ENCODE measurements around the gene ADAMTS15. TPM values are rescaled to one million over a fixed set of nuclear protein-coding genes. Genes with fewer than 3 reads are reported as not detected.

The ADAMTS15 gene
- total RNA-seq, 1 donor from 2014 or later: 22.0 TPM

GRCh38 chr11:130520271-130520671 is 71.8 kb downstream of the ADAMTS15 start:
- Mint-ChIP-seq H3K9me3 (no peaks in the 10 kb centered on the region), H3K4me3 (no peak overlapping the region), H3K27ac (peak overlapping the region; percentile 25), H3K36me3 (no peaks in the 10 kb centered on the region), H3K4me1 (ENCODE audit: unreplicated experiment) (peaks cover 20% of the 10 kb centered on the region), H3K27me3 (peaks cover 4% of the 10 kb centered on the region)
- no peak for TF ChIP-seq CTCF (conservative IDR thresholded peaks at IDR 0.05)
- DNase-seq (ENCODE audit: extremely low spot score, unreplicated experiment): no peak

- Mint-ChIP-seq H3K27me3 (peaks cover 9% of the 10 kb centered on the region), H3K27ac (peak overlapping the region; percentile 57), H3K9me3 (peaks cover 8% of the 10 kb centered on the region), H3K4me3 (no peak overlapping the region), H3K4me1 (ENCODE audit: unreplicated experiment) (peaks cover 19% of the 10 kb centered on the region), H3K36me3 (no peaks in the 10 kb centered on the region)
- no peak for TF ChIP-seq CTCF (conservative IDR thresholded peaks at IDR 0.05)
- no peak for DNase-seq (ENCODE audit: extremely low spot score, unreplicated experiment)
Observed at GRCh38 chr11:130522284-130522961, 74.0 kb downstream of the ADAMTS15 start.

GRCh38 chr11:130523166-130523565 is 74.7 kb downstream of the ADAMTS15 start:
- Mint-ChIP-seq H3K9me3 (peaks cover 8% of the 10 kb centered on the region), H3K27ac (no peak overlapping the region), H3K4me3 (no peak overlapping the region), H3K4me1 (ENCODE audit: unreplicated experiment) (peaks cover 26% of the 10 kb centered on the region), H3K36me3 (no peaks in the 10 kb centered on the region), H3K27me3 (peaks cover 14% of the 10 kb centered on the region)
- no peak for TF ChIP-seq CTCF (conservative IDR thresholded peaks at IDR 0.05)
- no peak for DNase-seq (ENCODE audit: extremely low spot score, unreplicated experiment)

GRCh38 chr11:130523609-130524008 is 75.2 kb downstream of the ADAMTS15 start:
- no peak for TF ChIP-seq CTCF (conservative IDR thresholded peaks at IDR 0.05)
- no peak for DNase-seq (ENCODE audit: extremely low spot score, unreplicated experiment)
- Mint-ChIP-seq H3K36me3 (no peaks in the 10 kb centered on the region), H3K4me3 (no peak overlapping the region), H3K9me3 (peaks cover 8% of the 10 kb centered on the region), H3K4me1 (ENCODE audit: unreplicated experiment) (peaks cover 31% of the 10 kb centered on the region), H3K27me3 (peaks cover 15% of the 10 kb centered on the region), H3K27ac (peak overlapping the region; percentile 27)

GRCh38 chr11:130524132-130524790 is 75.8 kb downstream of the ADAMTS15 start:
- Mint-ChIP-seq H3K9me3 (peaks cover 8% of the 10 kb centered on the region), H3K4me1 (ENCODE audit: unreplicated experiment) (peaks cover 35% of the 10 kb centered on the region), H3K36me3 (no peaks in the 10 kb centered on the region), H3K27me3 (peaks cover 15% of the 10 kb centered on the region), H3K27ac (peak overlapping the region; percentile 27), H3K4me3 (no peak overlapping the region)
- TF ChIP-seq CTCF (conservative IDR thresholded peaks at IDR 0.05): no peak
- DNase-seq (ENCODE audit: extremely low spot score, unreplicated experiment): no peak

Data from type B pancreatic cell (in vitro differentiated cells).